Endothelial cell of umbilical vein (primary cell): Measurements from ENCODE around the gene CRISPLD2.

Experiments used
- CTCF ChIP-seq, 2 donors: IDR thresholded peaks; 1 replicate in 1 of 2; 2 replicates in 1 of 2; pipeline ENCODE4 v1.5.1; 2011; ENCODE audit warnings: low read length in 2 of 2, mild to moderate bottlenecking in 2 of 2, moderate library complexity in 2 of 2, control low read depth in 1 of 2, inconsistent platforms in 1 of 2, low read depth in 1 of 2; ENCODE audit not compliant: insufficient read depth in 1 of 2; ENCODE audit errors: extremely low read depth in 1 of 2
- EZH2 ChIP-seq: IDR thresholded peaks from 2 replicates; pipeline ENCODE4 v1.6.1; 2012; ENCODE audit warnings: borderline replicate concordance, low read depth, mild to moderate bottlenecking, moderate library complexity, low read length, inconsistent platforms; ENCODE audit not compliant: severe bottlenecking
- MAX ChIP-seq: IDR thresholded peaks from 2 replicates; pipeline ENCODE4 v1.6.1; 2011; ENCODE audit not compliant: insufficient read depth, insufficient read length
- POLR2A ChIP-seq: IDR thresholded peaks from 2 replicates; pipeline ENCODE4 v1.6.1; 2012; ENCODE audit warnings: low read depth, mild to moderate bottlenecking, control low read depth, low read length

GRCh38 chr16:84841787-84842300 lies 22.1 kb downstream of the CRISPLD2 start:
- TF ChIP-seq CTCF (IDR thresholded peaks at IDR 0.05; ENCODE audit: extremely low read depth in 1 of 2, insufficient read depth in 1 of 2, low read depth in 1 of 2, low read length in 2 of 2) (no peak), MAX (no peak), POLR2A (no peak), EZH2 (no peak)
